Epithelial cell of umbilical artery (primary cell): ENCODE data around the gene KRT9. TPM values are rescaled to one million over a fixed set of nuclear protein-coding genes. Genes with fewer than 3 reads are reported as not detected.

Experiments used
- total RNA-seq: library from RNA; depleted of rRNA; stranded (reverse); fragments of >200 nt; gene quantifications from 2 replicates; pipeline ENCODE4 v1.2.3, GENCODE V29; 2014

The KRT9 gene, protein sequence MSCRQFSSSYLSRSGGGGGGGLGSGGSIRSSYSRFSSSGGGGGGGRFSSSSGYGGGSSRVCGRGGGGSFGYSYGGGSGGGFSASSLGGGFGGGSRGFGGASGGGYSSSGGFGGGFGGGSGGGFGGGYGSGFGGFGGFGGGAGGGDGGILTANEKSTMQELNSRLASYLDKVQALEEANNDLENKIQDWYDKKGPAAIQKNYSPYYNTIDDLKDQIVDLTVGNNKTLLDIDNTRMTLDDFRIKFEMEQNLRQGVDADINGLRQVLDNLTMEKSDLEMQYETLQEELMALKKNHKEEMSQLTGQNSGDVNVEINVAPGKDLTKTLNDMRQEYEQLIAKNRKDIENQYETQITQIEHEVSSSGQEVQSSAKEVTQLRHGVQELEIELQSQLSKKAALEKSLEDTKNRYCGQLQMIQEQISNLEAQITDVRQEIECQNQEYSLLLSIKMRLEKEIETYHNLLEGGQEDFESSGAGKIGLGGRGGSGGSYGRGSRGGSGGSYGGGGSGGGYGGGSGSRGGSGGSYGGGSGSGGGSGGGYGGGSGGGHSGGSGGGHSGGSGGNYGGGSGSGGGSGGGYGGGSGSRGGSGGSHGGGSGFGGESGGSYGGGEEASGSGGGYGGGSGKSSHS
- not detected in 2 replicates for total RNA-seq

DNA sequence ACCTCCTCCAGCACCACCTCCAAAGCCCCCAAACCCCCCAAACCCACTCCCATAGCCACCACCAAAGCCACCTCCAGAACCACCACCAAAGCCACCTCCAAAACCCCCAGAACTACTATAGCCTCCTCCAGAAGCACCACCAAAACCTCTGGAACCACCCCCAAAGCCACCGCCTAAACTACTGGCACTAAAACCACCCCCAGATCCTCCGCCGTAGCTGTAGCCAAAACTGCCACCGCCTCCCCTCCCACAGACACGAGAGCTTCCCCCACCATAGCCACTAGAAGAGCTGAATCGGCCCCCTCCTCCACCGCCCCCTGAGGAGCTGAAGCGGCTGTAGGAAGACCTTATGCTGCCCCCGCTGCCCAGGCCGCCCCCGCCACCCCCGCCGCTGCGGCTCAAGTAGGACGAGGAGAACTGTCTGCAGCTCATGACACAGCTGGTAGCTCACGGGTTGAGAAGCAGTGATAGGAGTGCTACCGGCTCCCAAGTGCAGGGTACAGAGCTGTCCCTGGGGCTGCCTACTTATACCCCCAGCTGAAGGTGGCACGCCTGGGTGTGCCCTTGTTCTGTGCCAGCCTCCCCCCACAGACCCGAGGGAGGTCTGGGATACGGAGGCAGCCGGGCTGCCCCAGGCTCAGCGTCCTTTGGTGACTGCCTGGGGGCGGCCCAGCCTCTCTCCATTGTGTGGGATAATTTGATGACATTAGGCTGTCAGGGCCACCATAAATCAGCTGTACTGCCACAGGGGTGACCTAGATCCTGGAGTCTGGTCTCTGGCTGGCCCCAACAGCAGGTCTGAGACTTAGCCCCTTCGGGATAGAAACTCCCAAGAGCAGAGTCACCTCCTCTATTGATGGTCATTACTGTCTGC lies at the start of gene KRT9:
Gene KRT9, minus strand, starts transcription at position 499 of the 874 bp plus-strand sequence. Its CDS starts 67 bp downstream, at position 432.

DNA sequence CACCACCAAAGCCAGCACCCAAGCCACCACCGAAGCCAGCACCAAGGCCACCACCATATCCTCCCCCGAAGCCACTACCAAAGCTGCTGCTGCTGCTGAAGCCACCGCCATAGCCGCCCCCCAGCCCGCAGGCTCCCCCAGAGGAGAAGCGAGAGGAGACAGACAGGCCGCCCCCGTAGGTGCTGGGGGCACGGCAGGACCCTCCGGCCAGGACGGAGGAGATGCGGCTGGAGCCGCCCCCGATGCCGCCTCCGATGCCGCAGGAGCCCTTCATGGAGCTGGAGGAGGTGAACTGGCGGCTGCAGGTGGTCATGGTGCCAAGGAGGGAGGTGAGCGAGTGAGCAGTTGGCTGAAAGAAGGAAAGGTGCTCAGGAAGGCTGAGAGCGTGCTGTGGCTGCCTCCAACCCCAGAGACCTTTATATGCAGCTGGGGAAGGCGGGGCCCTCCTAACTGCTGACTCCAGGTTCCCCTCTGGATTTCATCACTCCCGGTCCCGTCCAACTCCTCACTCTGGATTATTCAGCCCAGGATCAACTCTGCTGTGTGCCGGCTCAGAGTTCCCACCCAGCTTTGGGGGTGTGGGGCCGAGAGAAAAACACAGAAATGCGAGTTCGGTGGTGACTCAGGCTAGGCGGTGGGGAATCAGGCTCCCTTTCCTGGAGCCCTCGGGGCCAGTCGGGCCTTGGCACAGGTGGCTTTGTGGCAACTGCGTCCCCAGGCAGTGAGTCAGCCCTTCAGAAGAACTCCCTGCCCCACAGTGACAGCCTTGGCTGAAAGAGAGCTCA lies 40.7 kb upstream of the KRT9 start, which contains the start of gene KRT16:
Gene KRT16, minus strand, starts transcription at position 392 of the 785 bp plus-strand sequence. Its CDS starts 79 bp downstream, at position 313.

GRCh38 chr17:41586863-41587495 lies 15.1 kb upstream of the KRT9 start, which contains the start of gene KRT14:
Gene KRT14, minus strand, starts transcription at chr17:41586895. Its CDS starts 61 bp downstream, at chr17:41586834.

DNA sequence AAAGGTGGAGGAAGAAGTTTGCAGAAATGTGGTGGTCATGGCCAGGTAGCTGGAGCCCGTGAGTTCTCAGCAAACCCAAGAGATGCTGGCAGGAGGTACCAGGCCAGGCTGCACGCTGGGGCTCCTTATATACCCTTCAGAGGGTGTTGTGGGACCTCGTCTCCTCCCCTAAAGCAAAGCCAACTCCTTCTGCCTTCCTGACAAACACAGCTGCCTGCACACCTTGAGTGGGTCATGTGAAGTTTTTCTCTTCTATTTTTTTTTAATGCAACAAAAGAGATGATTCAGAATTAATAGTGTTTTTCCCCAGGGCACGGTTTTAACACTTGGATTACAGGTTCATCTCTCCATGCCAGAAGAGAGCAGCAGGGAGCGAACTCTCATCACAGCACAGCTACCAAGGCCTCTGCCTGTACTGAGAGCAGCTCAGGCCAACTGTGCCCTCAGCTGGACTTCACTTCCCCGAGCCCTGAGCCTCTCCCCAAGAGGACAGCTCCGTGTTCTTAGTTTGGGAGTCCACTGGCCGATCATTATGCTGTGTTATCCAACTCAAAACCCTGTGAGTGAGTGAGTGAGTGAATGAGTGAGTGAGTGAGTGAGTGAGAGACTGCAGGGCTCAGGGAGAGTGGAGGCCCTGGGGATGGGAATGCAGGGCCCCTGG lies 52.9 kb downstream of the KRT9 start, which contains the start of gene KRT15:
Gene KRT15, minus strand, starts transcription at position 102 of the 661 bp plus-strand sequence. Its CDS starts 63 bp downstream, at position 39.

Other genes starting within 250 kb of the KRT9 start
- gene KRT33A, start 221.2 kb downstream of the KRT9 start, total RNA-seq, result not detected in 2 replicates
- not detected in 2 replicates for gene KRT33B, start 202.2 kb downstream of the KRT9 start, total RNA-seq
- gene KRT34, start 189.8 kb downstream of the KRT9 start, total RNA-seq, result 0.91 TPM in 1 of 2 replicates, not detected in the other
- gene KRT31, start 174.5 kb downstream of the KRT9 start, total RNA-seq, result not detected in 2 replicates
- not detected in 2 replicates for gene KRT37, start 147.5 kb downstream of the KRT9 start, total RNA-seq
- not detected in 2 replicates for gene KRT38, start 131.1 kb downstream of the KRT9 start, total RNA-seq
- not detected in 2 replicates for gene KRT32, start 104.7 kb downstream of the KRT9 start, total RNA-seq
- gene KRT35, start 90.9 kb downstream of the KRT9 start, total RNA-seq, result not detected in 2 replicates
- gene KRT36, start 82.1 kb downstream of the KRT9 start, total RNA-seq, result not detected in 2 replicates
- not detected in 2 replicates for gene KRT13, start 66.4 kb downstream of the KRT9 start, total RNA-seq
- 0.65 and 1.1 TPM in 2 replicates for gene KRT15, start 53.2 kb downstream of the KRT9 start, total RNA-seq
- gene KRT19, start 43.8 kb downstream of the KRT9 start, total RNA-seq, result 23.1 and 78.7 TPM in 2 replicates
- not detected in 2 replicates for gene KRT14, start 14.8 kb upstream of the KRT9 start, total RNA-seq
- 0.30 TPM in 1 of 2 replicates, not detected in the other for gene KRT16, start 40.7 kb upstream of the KRT9 start, total RNA-seq
- 0.32 and 0.61 TPM in 2 replicates for gene KRT17, start 52.5 kb upstream of the KRT9 start, total RNA-seq
- gene EIF1, start 116.8 kb upstream of the KRT9 start, total RNA-seq, result 93.2 and 112 TPM in 2 replicates
- not detected in 2 replicates for gene GAST, start 140.3 kb upstream of the KRT9 start, total RNA-seq
- under 0.01 and 0.30 TPM in 2 replicates for gene HAP1, start 162.6 kb upstream of the KRT9 start, total RNA-seq
- gene JUP, start 214.7 kb upstream of the KRT9 start, total RNA-seq, result 61.2 and 114 TPM in 2 replicates
- gene P3H4, start 239.9 kb upstream of the KRT9 start, total RNA-seq, result 56.1 and 100 TPM in 2 replicates
- 101 and 164 TPM in 2 replicates for gene FKBP10, start 240.9 kb upstream of the KRT9 start, total RNA-seq